HEK293 (cell line): ENCODE measurements around the gene CENPC.

Experiments
- SP2 ChIP-seq: fragments of 450-650 bp; formaldehyde crosslinking; IDR thresholded peaks from 2 replicates; pipeline ENCODE4 v1.5.1; 2016; ENCODE audit warnings: missing biosample characterization, missing genetic modification characterization
- ZEB2 ChIP-seq: fragments of 450-650 bp; formaldehyde crosslinking; IDR thresholded peaks from 2 replicates; pipeline ENCODE4 v1.5.1; 2016; ENCODE audit warnings: missing biosample characterization, missing genetic modification characterization
- TF ChIP-seq, protein P1 (sequence below): fragments of 450-650 bp; formaldehyde crosslinking; IDR thresholded peaks from 2 replicates; pipeline ENCODE4 v1.5.1; 2017; ENCODE audit warnings: missing biosample characterization, missing genetic modification characterization

DNA sequence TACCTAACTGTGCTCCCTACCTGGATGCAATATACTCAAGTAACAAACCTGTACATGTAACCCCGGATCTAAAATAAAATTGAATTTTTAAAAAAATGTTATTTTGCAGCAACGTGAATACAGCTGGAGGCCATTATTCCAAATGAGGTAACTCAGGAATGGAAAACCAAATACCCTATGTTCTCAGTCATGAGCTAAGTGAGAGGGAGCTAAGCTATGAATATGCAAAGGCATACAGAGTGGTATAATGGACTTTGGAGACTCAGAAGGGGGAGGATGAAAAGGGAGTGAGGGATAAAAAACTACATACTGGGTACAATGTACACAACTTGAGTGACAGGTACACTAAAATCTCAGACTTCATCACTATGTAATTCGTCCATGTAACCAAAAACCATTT, 78.6 kb downstream of the CENPC start:
- TF ChIP-seq ZEB2 (tag by site-specific recombination) (no peak), SP2 (tag by site-specific recombination) (no peak)
- TF ChIP-seq, protein P1, sequence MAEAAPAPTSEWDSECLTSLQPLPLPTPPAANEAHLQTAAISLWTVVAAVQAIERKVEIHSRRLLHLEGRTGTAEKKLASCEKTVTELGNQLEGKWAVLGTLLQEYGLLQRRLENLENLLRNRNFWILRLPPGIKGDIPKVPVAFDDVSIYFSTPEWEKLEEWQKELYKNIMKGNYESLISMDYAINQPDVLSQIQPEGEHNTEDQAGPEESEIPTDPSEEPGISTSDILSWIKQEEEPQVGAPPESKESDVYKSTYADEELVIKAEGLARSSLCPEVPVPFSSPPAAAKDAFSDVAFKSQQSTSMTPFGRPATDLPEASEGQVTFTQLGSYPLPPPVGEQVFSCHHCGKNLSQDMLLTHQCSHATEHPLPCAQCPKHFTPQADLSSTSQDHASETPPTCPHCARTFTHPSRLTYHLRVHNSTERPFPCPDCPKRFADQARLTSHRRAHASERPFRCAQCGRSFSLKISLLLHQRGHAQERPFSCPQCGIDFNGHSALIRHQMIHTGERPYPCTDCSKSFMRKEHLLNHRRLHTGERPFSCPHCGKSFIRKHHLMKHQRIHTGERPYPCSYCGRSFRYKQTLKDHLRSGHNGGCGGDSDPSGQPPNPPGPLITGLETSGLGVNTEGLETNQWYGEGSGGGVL (tag by site-specific recombination) = no peak
